Lung (tissue), 12 donors: ENCODE measurements around the gene PRR12. TPM values are rescaled to one million over a fixed set of nuclear protein-coding genes. Genes with fewer than 3 reads are reported as not detected.
A peak's percentile ranks its signal among the peaks of the same experiment; 100 is the strongest.

Source experiments
- ATAC-seq: fragments of 200-7000 bp; cut with Tn5 transposase; one replicate; pipeline ENCODE4 v1.9.1; 2020; ENCODE audit warnings: moderate number of reproducible peaks; ENCODE audit not compliant: insufficient read depth, low FRiP score
- DNase-seq, 3 donors: peaks; one replicate each; pipeline ENCODE4 v3.0.0-alpha.2; 2013 to 2017
- H3K27ac ChIP-seq, 2 donors: one replicate each; pipeline ENCODE4 v1.5.1; 2013; ENCODE audit warnings: mild to moderate bottlenecking in 2 of 2, moderate library complexity in 2 of 2, control low read depth in 1 of 2, inconsistent platforms in 1 of 2, low read depth in 1 of 2, low read length in 1 of 2
- H3K27me3 ChIP-seq, 3 donors: one replicate each; pipeline ENCODE4 v1.5.1; 2013; ENCODE audit warnings: low read length in 2 of 3; ENCODE audit not compliant: control insufficient read depth in 3 of 3, insufficient read depth in 3 of 3
- H3K36me3 ChIP-seq, 4 donors: one replicate each; pipeline ENCODE4 v1.5.1; 2013; ENCODE audit warnings: low read length in 4 of 4, mild to moderate bottlenecking in 1 of 4, moderate library complexity in 1 of 4; ENCODE audit not compliant: control insufficient read depth in 4 of 4, insufficient read depth in 4 of 4
- H3K4me1 ChIP-seq, 5 donors: one replicate each; pipeline ENCODE4 v1.5.1; 2013; ENCODE audit warnings: low read length in 5 of 5, mild to moderate bottlenecking in 2 of 5, moderate library complexity in 1 of 5; ENCODE audit not compliant: control insufficient read depth in 5 of 5, insufficient read depth in 5 of 5
- H3K4me3 ChIP-seq: one replicate; pipeline ENCODE4 v1.5.1; 2013; ENCODE audit warnings: mild to moderate bottlenecking, control low read depth, moderate library complexity
- H3K9ac ChIP-seq, 2 donors: one replicate each; pipeline ENCODE4 v1.5.1; 2013; ENCODE audit warnings: low read length in 2 of 2, control low read depth in 1 of 2; ENCODE audit not compliant: insufficient read depth in 1 of 2
- H3K9me3 ChIP-seq, 4 donors: one replicate each; pipeline ENCODE4 v1.5.1; 2013; ENCODE audit warnings: low read length in 3 of 4, mild to moderate bottlenecking in 1 of 4, moderate library complexity in 1 of 4; ENCODE audit not compliant: control insufficient read depth in 4 of 4, insufficient read depth in 3 of 4
- CTCF ChIP-seq: IDR thresholded peaks from 2 replicates; pipeline ENCODE4 v1.5.1; 2012; ENCODE audit warnings: mild to moderate bottlenecking; ENCODE audit errors: control extremely low read depth, extremely low read depth
- WGBS, 2 donors: extraction: QIAGEN DNeasy Blood & Tissue Kit; methylation state at CpG; one replicate each; pipeline ENCODE4 v1.1.7; 2013; 5-methylcytosine and 5-hydroxymethylcytosine counted together
- polyA plus RNA-seq, 2 donors: library from polyadenylated mRNA; stranded (reverse); fragments of 200-250 nt; gene quantifications; one replicate each; pipeline ENCODE4 v1.2.1, GENCODE V29; 2013
- total RNA-seq, 2 donors: library from RNA; depleted of rRNA in 1 of 2; stranded (reverse); fragments of >200 nt in 1 of 2; gene quantifications; one replicate each; pipeline ENCODE4 v1.2.1, GENCODE V29; 2014 to 2021
- donor health status: control.
- donor health status: control.
- donor health status: Bipolar disorder and iron deficiency.
- donor health status: healthy.
- donor health status: DM: yes; HTN: yes; CAD: no.

The PRR12 gene
- total and polyA plus RNA-seq, 4 donors = 7.6 to 32.4 (median 16.8) TPM

- no peaks in the 10 kb centered on the region for H3K9me3 ChIP-seq
- peak overlapping the region; percentile 49 to 67 for H3K9ac ChIP-seq
- DNase-seq (no peak), ATAC-seq (no peak)
- peaks cover 0 to 16% (median 8%) of the 10 kb centered on the region in 5 donors for H3K4me1 ChIP-seq
- H3K36me3 ChIP-seq = peaks cover 0 to 29% (median 13%) of the 10 kb centered on the region in 4 donors
- peak overlapping the region; percentile 74 for H3K4me3 ChIP-seq
- peak overlapping the region; percentile 72 to 94 for H3K27ac ChIP-seq
- no peaks in the 10 kb centered on the region for H3K27me3 ChIP-seq
- TF ChIP-seq CTCF = no peak
- WGBS, 2 donors = 0 to 1% methylated on average over 7 of the region's 7 CpGs
These were observed 74.0 kb downstream of the PRR12 start for GRCh38 chr19:49665036-49665350.

GRCh38 chr19:49665351-49666119, 74.6 kb downstream of the PRR12 start, which contains the start of the genes BCL2L12 and IRF3:
Gene BCL2L12 (plus strand): TSS chr19:49665933. CDS start chr19:49666693, 760 bp downstream.
Gene IRF3 (minus strand): TSS chr19:49665857. CDS start chr19:49664838, 1,019 bp downstream.
- Histone ChIP-seq H3K27ac (peak within 1 kb of the TSS; percentile 72 to 94), H3K9ac (peak within 1 kb of the TSS; percentile 63 to 67), H3K4me1 (peaks cover 0 to 16% (median 8%) of the 10 kb centered on the region in 5 donors), H3K36me3 (peaks cover 0 to 26% (median 9%) of the 10 kb centered on the region in 4 donors), H3K4me3 (peak within 1 kb of the TSS; percentile 74), H3K27me3 (no peaks in the 10 kb centered on the region), H3K9me3 (no peaks in the 10 kb centered on the region)
- WGBS, 2 donors = 0 to 1% methylated on average over 50 of the region's 50 CpGs
- ATAC-seq (peak; percentile 92), DNase-seq (peak; percentile 98)
- TF ChIP-seq CTCF = no peak

GRCh38 chr19:49666120-49666444, 75.1 kb downstream of the PRR12 start:
- 0 to 1% methylated on average over 9 of the region's 9 CpGs for WGBS, 2 donors
- peak overlapping the region; percentile 24 for H3K4me3 ChIP-seq
- peaks cover 0 to 20% (median 7%) of the 10 kb centered on the region in 4 donors for H3K36me3 ChIP-seq
- H3K9me3 ChIP-seq = no peaks in the 10 kb centered on the region
- H3K9ac ChIP-seq = peak overlapping the region; percentile 37 to 63
- H3K27me3 ChIP-seq = no peaks in the 10 kb centered on the region
- no peak overlapping the region for H3K27ac ChIP-seq
- DNase-seq = no peak
- H3K4me1 ChIP-seq = peaks cover 0 to 16% (median 8%) of the 10 kb centered on the region in 5 donors
- ATAC-seq = no peak
- TF ChIP-seq CTCF = no peak
